AG04449 (cell line): ENCODE measurements around the gene TMEM169.
"Not testable (repeated sequence)": the region's sequence is repeated elsewhere in the genome, so short reads cannot be mapped to it uniquely, and the experiment has no call there.

Source experiments
- CTCF ChIA-PET: fragments of 350-600 bp; formaldehyde crosslinking; extraction: SDS; loops from one replicate; lab custom pipeline; 2021; ENCODE audit warnings: antibody characterized with exemption; lab: Yijun Ruan, JAX
- POLR2A ChIA-PET: fragments of 400-600, 350-600 bp; formaldehyde crosslinking; extraction: SDS; loops from one replicate; lab custom pipeline; 2020; ENCODE audit warnings: antibody characterized with exemption, inconsistent platforms; lab: Yijun Ruan, JAX
- DNase-seq: peaks from one replicate; pipeline ENCODE4 v3.0.0-alpha.2; 2010; ENCODE audit warnings: low read depth, low spot score
- H3K4me3 ChIP-seq: 2 replicates; pipeline ENCODE4 v1.5.1; 2011; ENCODE audit warnings: low read depth, mild to moderate bottlenecking, control low read depth, low read length
- CTCF ChIP-seq: IDR thresholded peaks from one replicate; pipeline ENCODE4 v1.5.1; 2011; ENCODE audit warnings: mild to moderate bottlenecking, moderate library complexity, low read length, control low read depth, inconsistent platforms; ENCODE audit not compliant: insufficient read depth; ENCODE audit errors: missing control alignments

TMEM169 gene

GRCh38 chr2:216131175-216131926 is 49.6 kb downstream of the TMEM169 start:
- DNase-seq = no peak
- CTCF ChIA-PET = interaction anchor here (0.8 to 4.5 kb wide), 8 partner anchors 10 to 273 kb away, joined by 3 to 24 read pairs (median 4); no protein-coding TSS in a partner anchor
- POLR2A ChIA-PET = no interaction called here
- no peak for TF ChIP-seq CTCF
- no peak overlapping the region for H3K4me3 ChIP-seq

GRCh38 chr2:216132585-216132984 is 50.9 kb downstream of the TMEM169 start:
- POLR2A ChIA-PET = no interaction called here
- CTCF ChIA-PET = interaction anchor here (1.3 to 4.5 kb wide), 3 partner anchors 9 to 19 kb away, joined by 3 to 24 read pairs (median 17); no protein-coding TSS in a partner anchor
- no peak for DNase-seq
- no peak for TF ChIP-seq CTCF
- H3K4me3 ChIP-seq = no peak overlapping the region

GRCh38 chr2:216133397-216133796 is 51.7 kb downstream of the TMEM169 start:
- DNase-seq = no peak
- CTCF ChIA-PET = interaction anchor here (1.3 to 4.5 kb wide), 5 partner anchors 8 to 19 kb away, joined by 3 to 17 read pairs (median 3); no protein-coding TSS in a partner anchor
- TF ChIP-seq CTCF = no peak
- H3K4me3 ChIP-seq = no peak overlapping the region
- POLR2A ChIA-PET = no interaction called here

GRCh38 chr2:216134958-216135541 is 53.3 kb downstream of the TMEM169 start:
- ChIA-PET CTCF (interaction anchor here (1.4 kb wide), 2 partner anchors 9 to 21 kb away, joined by 3 to 6 read pairs; no protein-coding TSS in a partner anchor), POLR2A (interaction anchor here (1.1 kb wide), 1 partner anchor 18 kb away, joined by 3 read pairs; no protein-coding TSS in a partner anchor)
- DNase-seq = no peak
- H3K4me3 ChIP-seq = no peak overlapping the region
- no peak for TF ChIP-seq CTCF

- CTCF ChIA-PET = interaction anchor here (0.7 to 4.2 kb wide), 3 partner anchors 9 to 26 kb away, joined by 3 to 24 read pairs (median 3); no protein-coding TSS in a partner anchor
Observed at GRCh38 chr2:216139884-216140283, 58.2 kb downstream of the TMEM169 start.

GRCh38 chr2:216141516-216141915 is 59.8 kb downstream of the TMEM169 start:
- CTCF ChIA-PET = interaction anchor here (0.7 to 4.2 kb wide), 4 partner anchors 11 to 375 kb away, joined by 3 to 24 read pairs (median 4); no protein-coding TSS in a partner anchor
- H3K4me3 ChIP-seq, DNase-seq: not testable (repeated sequence)
- POLR2A ChIA-PET = interaction anchor here (1.2 kb wide), 1 partner anchor 32 kb away, joined by 5 read pairs; the partner anchor contains the start of gene XRCC5

More at GRCh38 chr2:216139884-216140283, 58.2 kb downstream of the TMEM169 start:
- no peak overlapping the region for H3K4me3 ChIP-seq
- POLR2A ChIA-PET = no interaction called here
- DNase-seq = no peak
- no peak for TF ChIP-seq CTCF
